H1 (cell line): ENCODE results near the gene TFE3. TPM values are rescaled to one million over a fixed set of nuclear protein-coding genes. Genes with fewer than 3 reads are reported as not detected.

Experiments used
- CTCF ChIA-PET: fragments of 300-600 bp; sonication (Branson Sonifier 250); formaldehyde crosslinking; loops from one replicate; lab custom pipeline; 2021; ENCODE audit not compliant: partially characterized antibody; lab: Charles Lee
- POLR2A ChIA-PET: fragments of 300-600 bp; sonication (Branson Sonifier 250); formaldehyde crosslinking; loops from one replicate; lab custom pipeline; 2021; ENCODE audit warnings: inconsistent platforms; ENCODE audit not compliant: partially characterized antibody; lab: Charles Lee
- DNase-seq, 2 experiments: peaks; one replicate each; pipeline versions ENCODE4 v3.0.0 to v3.0.0-alpha.2; 2010 to 2022; ENCODE audit warnings: low spot score in 2 of 2, low read depth in 1 of 2, mixed read lengths in 1 of 2
- FAIRE-seq: peaks from 2 replicates; lab custom pipeline; 2011; peaks lifted over from hg19 to GRCh38; lab: Jason Lieb, UNC
- H2AFZ ChIP-seq: 2 replicates; pipeline ENCODE4 v1.8.1; 2012; ENCODE audit warnings: low read length, inconsistent platforms
- H2AK5ac ChIP-seq: 2 replicates; pipeline ENCODE4 v1.6.1; 2013; ENCODE audit warnings: low read depth, low read length
- H2BK120ac ChIP-seq: replicated peaks from 2 replicates; pipeline ENCODE3; 2013; ENCODE audit warnings: low read depth, low read length, inconsistent platforms
- H2BK12ac ChIP-seq: 2 replicates; pipeline ENCODE4 v1.6.1; 2013; ENCODE audit warnings: low read depth, low read length
- H2BK15ac ChIP-seq: 2 replicates; pipeline ENCODE4 v1.6.1; 2013; ENCODE audit warnings: low read length
- H2BK20ac ChIP-seq: 2 replicates; pipeline ENCODE4 v1.6.1; 2013; ENCODE audit warnings: low read length
- H2BK5ac ChIP-seq: 2 replicates; pipeline ENCODE4 v1.6.1; 2013; ENCODE audit warnings: low read depth, low read length
- H3K14ac ChIP-seq: 2 replicates; pipeline ENCODE4 v1.6.1; 2013; ENCODE audit warnings: inconsistent platforms; ENCODE audit not compliant: insufficient read length
- H3K18ac ChIP-seq: 2 replicates; pipeline ENCODE4 v1.6.1; 2013; ENCODE audit warnings: low read length; ENCODE audit errors: extremely low read depth
- H3K23ac ChIP-seq: 2 replicates; pipeline ENCODE4 v1.6.1; 2013; ENCODE audit warnings: inconsistent platforms; ENCODE audit not compliant: insufficient read length
- H3K23me2 ChIP-seq: 2 replicates; pipeline ENCODE4 v1.6.1; 2013; ENCODE audit warnings: low read depth, low read length
- H3K27ac ChIP-seq: 2 replicates; pipeline ENCODE4 v1.6.1; 2011; ENCODE audit warnings: low read depth, low read length, inconsistent platforms
- H3K27me3 ChIP-seq, 4 experiments: replicated peaks in 1 of 4; 1 replicate in 1 of 4; 2 replicates in 3 of 4; pipeline versions ENCODE4 v1.6.1 to v1.8.1; 2011 to 2013; ENCODE audit warnings: low read length in 3 of 4, mild to moderate bottlenecking in 3 of 4, inconsistent platforms in 2 of 4, mixed read lengths in 2 of 4, moderate library complexity in 1 of 4; ENCODE audit not compliant: control insufficient read depth in 3 of 4, insufficient read depth in 3 of 4; ENCODE audit errors: extremely low read depth in 1 of 4
- H3K36me3 ChIP-seq, 4 experiments: 2 replicates each; pipeline versions ENCODE4 v1.6.1 to v1.8.1; 2011 to 2013; ENCODE audit warnings: mild to moderate bottlenecking in 4 of 4, low read length in 3 of 4, moderate library complexity in 2 of 4, control low read depth in 1 of 4, inconsistent platforms in 1 of 4; ENCODE audit not compliant: insufficient read depth in 4 of 4, control insufficient read depth in 2 of 4
- H3K4ac ChIP-seq: replicated peaks from 2 replicates; pipeline ENCODE3; 2013; ENCODE audit warnings: low read length, low read depth, mixed read lengths, inconsistent platforms; ENCODE audit not compliant: insufficient read length
- H3K4me1 ChIP-seq, 4 experiments: replicated peaks in 1 of 4; 1 replicate in 1 of 4; 2 replicates in 3 of 4; pipeline versions ENCODE4 v1.6.1 to v1.8.1; 2011 to 2013; ENCODE audit warnings: low read length in 3 of 4, inconsistent platforms in 2 of 4, mixed read lengths in 1 of 4; ENCODE audit not compliant: insufficient read depth in 4 of 4, control insufficient read depth in 3 of 4
- H3K4me2 ChIP-seq, 2 experiments: 2 replicates each; pipeline versions ENCODE4 v1.6.1 to v1.8.1; 2011 to 2013; ENCODE audit warnings: low read depth in 2 of 2, low read length in 2 of 2, control low read depth in 1 of 2, inconsistent platforms in 1 of 2, mild to moderate bottlenecking in 1 of 2; ENCODE audit not compliant: insufficient read depth in 1 of 2
- H3K4me3 ChIP-seq, 4 experiments: fragments of 200-600, 300-600 bp in 1 of 4; sonication (generic), shearing (Covaris generic), sonication (Bioruptor Twin) in 1 of 4; 2 replicates each; pipeline versions ENCODE4 v1.5.1 to v1.8.1; 2011 to 2016; ENCODE audit warnings: low read length in 4 of 4, low read depth in 3 of 4, control low read depth in 2 of 4, inconsistent platforms in 2 of 4, mild to moderate bottlenecking in 2 of 4, mixed read lengths in 1 of 4, moderate library complexity in 1 of 4; ENCODE audit not compliant: insufficient read depth in 2 of 4; ENCODE audit errors: extremely low read depth in 1 of 4
- H3K56ac ChIP-seq: replicated peaks from 2 replicates; pipeline ENCODE3; 2013; ENCODE audit warnings: low read depth, mild to moderate bottlenecking, mixed read lengths, low read length, inconsistent platforms; ENCODE audit not compliant: insufficient read length
- H3K79me1 ChIP-seq: 2 replicates; pipeline ENCODE4 v1.6.1; 2013; ENCODE audit warnings: low read depth, low read length, control low read depth
- H3K79me2 ChIP-seq, 2 experiments: 2 replicates each; pipeline versions ENCODE4 v1.6.1 to v1.8.1; 2012 to 2013; ENCODE audit warnings: low read length in 2 of 2, mild to moderate bottlenecking in 2 of 2, inconsistent platforms in 1 of 2; ENCODE audit not compliant: insufficient read depth in 2 of 2, control insufficient read depth in 1 of 2
- H3K9ac ChIP-seq, 4 experiments: replicated peaks in 1 of 4; 1 replicate in 1 of 4; 2 replicates in 3 of 4; pipeline versions ENCODE4 v1.6.1 to v1.8.1; 2011 to 2013; ENCODE audit warnings: low read depth in 3 of 4, low read length in 3 of 4, control low read depth in 2 of 4, mild to moderate bottlenecking in 2 of 4, moderate library complexity in 2 of 4, inconsistent platforms in 1 of 4; ENCODE audit errors: extremely low read depth in 1 of 4
- H3K9me3 ChIP-seq, 2 experiments: 2 replicates each; pipeline versions ENCODE4 v1.6.1 to v1.8.1; 2012 to 2013; ENCODE audit warnings: mild to moderate bottlenecking in 2 of 2, moderate library complexity in 2 of 2, control low read depth in 1 of 2, inconsistent platforms in 1 of 2, low read depth in 1 of 2, low read length in 1 of 2, mixed read lengths in 1 of 2; ENCODE audit not compliant: insufficient read depth in 2 of 2
- H4K20me1 ChIP-seq, 2 experiments: replicated peaks in 1 of 2; 2 replicates each; pipeline versions ENCODE3 to v1.8.1; 2011 to 2013; ENCODE audit warnings: inconsistent platforms in 2 of 2, low read length in 2 of 2, mild to moderate bottlenecking in 1 of 2; ENCODE audit not compliant: insufficient read depth in 2 of 2, control insufficient read depth in 1 of 2
- H4K5ac ChIP-seq: 2 replicates; pipeline ENCODE4 v1.6.1; 2013; ENCODE audit warnings: low read length, low read depth, mixed read lengths, inconsistent platforms; ENCODE audit not compliant: insufficient read length
- H4K8ac ChIP-seq: 2 replicates; pipeline ENCODE4 v1.8.0; 2013; ENCODE audit warnings: mild to moderate bottlenecking, moderate library complexity, low read length, inconsistent platforms; ENCODE audit not compliant: insufficient read depth; ENCODE audit errors: extremely low read depth
- H4K91ac ChIP-seq: replicated peaks from 2 replicates; pipeline ENCODE3; 2013; ENCODE audit warnings: low read length, mixed read lengths, inconsistent platforms; ENCODE audit not compliant: insufficient read length
- ATF2 ChIP-seq: IDR thresholded peaks from 2 replicates; pipeline ENCODE4 v1.6.1; 2012; ENCODE audit warnings: low read length, inconsistent platforms
- HDAC6 ChIP-seq: IDR thresholded peaks from one replicate; pipeline ENCODE4 v1.7.1; 2012; ENCODE audit warnings: low read depth, mild to moderate bottlenecking, inconsistent platforms, low read length, moderate library complexity
- KDM4A ChIP-seq: IDR thresholded peaks from one replicate; pipeline ENCODE4 v1.7.1; 2012; ENCODE audit warnings: low read depth, mild to moderate bottlenecking, moderate library complexity, low read length, inconsistent platforms; ENCODE audit not compliant: severe bottlenecking
- KDM5A ChIP-seq: fragments of 200-600 bp; IDR thresholded peaks from 2 replicates; pipeline ENCODE4 v1.7.1; 2012; ENCODE audit warnings: mild to moderate bottlenecking, low read length, inconsistent platforms, mixed read lengths
- MAFK ChIP-seq: IDR thresholded peaks from 2 replicates; pipeline ENCODE4 v1.6.1; 2012; ENCODE audit warnings: low read depth, mild to moderate bottlenecking, improper control_type of control experiment, low read length
- MAX ChIP-seq: IDR thresholded peaks from 2 replicates; pipeline ENCODE4 v1.6.1; 2012; ENCODE audit warnings: inconsistent platforms
- NRF1 ChIP-seq: IDR thresholded peaks from 2 replicates; pipeline ENCODE4 v1.6.1; 2011; ENCODE audit warnings: mild to moderate bottlenecking, low read depth, low read length, improper control_type of control experiment
- POLR2AphosphoS5 ChIP-seq: IDR thresholded peaks from 2 replicates; pipeline ENCODE4 v1.6.1; 2011; ENCODE audit warnings: low read depth, low read length
- SIN3A ChIP-seq, 2 experiments: IDR thresholded peaks in 1 of 2; conservative IDR thresholded peaks in 1 of 2; 2 replicates each; pipeline ENCODE4 v1.6.1; 2011 to 2012; ENCODE audit warnings: low read length in 2 of 2, improper control_type of control experiment in 1 of 2, low read depth in 1 of 2, mild to moderate bottlenecking in 1 of 2
- ZNF274 ChIP-seq: IDR thresholded peaks from 2 replicates; pipeline ENCODE4 v1.7.0; 2012; ENCODE audit warnings: low read length, borderline replicate concordance; ENCODE audit errors: extremely low read depth
- WGBS, 2 experiments: shearing (Covaris generic) in 1 of 2; methylation state at CpG; one replicate each; pipeline versions ENCODE4 v1.1.6 to v1.1.7; 2013 to 2015; ENCODE audit warnings: low lambda C conversion rate in 2 of 2, mixed read lengths in 2 of 2, inconsistent platforms in 1 of 2, low coverage in 1 of 2, missing lambda C conversion rate in 1 of 2; ENCODE audit not compliant: insufficient replicate concordance in 2 of 2, insufficient coverage in 1 of 2, insufficient read length in 1 of 2; ENCODE audit errors: extremely low coverage in 1 of 2, missing lambda C conversion rate in 1 of 2; 5-methylcytosine and 5-hydroxymethylcytosine counted together
- polyA plus RNA-seq, 7 experiments: library from polyadenylated mRNA; depleted of rRNA in 3 of 7; stranded (reverse) in 5 of 7; unstranded in 2 of 7; fragments of >200 nt in 5 of 7; fragments of 200-250 nt in 2 of 7; gene quantifications; 1 replicate in 5 of 7; 2 replicates in 1 of 7; 4 replicates in 1 of 7; pipeline versions ENCODE4 v1.2.1 to v1.2.3, GENCODE V29; 2011 to 2013; ENCODE audit warnings: missing spikeins in 2 of 7, mixed read lengths in 2 of 7
- total RNA-seq: library from RNA; stranded (reverse); fragmentation: NEBNext Ultra II Directional; extraction: Animal tissue kit (Norgen Biotek cat#: 25700); gene quantifications from 2 replicates; pipeline ENCODE4 v1.2.1, GENCODE V29; 2021

The TFE3 gene
- total and polyA plus RNA-seq, 2 of the 8 experiments (the other 6 are each of a cell fraction or from before 2014, with no cell fraction given), result 33.7 to 52.9 TPM

DNA sequence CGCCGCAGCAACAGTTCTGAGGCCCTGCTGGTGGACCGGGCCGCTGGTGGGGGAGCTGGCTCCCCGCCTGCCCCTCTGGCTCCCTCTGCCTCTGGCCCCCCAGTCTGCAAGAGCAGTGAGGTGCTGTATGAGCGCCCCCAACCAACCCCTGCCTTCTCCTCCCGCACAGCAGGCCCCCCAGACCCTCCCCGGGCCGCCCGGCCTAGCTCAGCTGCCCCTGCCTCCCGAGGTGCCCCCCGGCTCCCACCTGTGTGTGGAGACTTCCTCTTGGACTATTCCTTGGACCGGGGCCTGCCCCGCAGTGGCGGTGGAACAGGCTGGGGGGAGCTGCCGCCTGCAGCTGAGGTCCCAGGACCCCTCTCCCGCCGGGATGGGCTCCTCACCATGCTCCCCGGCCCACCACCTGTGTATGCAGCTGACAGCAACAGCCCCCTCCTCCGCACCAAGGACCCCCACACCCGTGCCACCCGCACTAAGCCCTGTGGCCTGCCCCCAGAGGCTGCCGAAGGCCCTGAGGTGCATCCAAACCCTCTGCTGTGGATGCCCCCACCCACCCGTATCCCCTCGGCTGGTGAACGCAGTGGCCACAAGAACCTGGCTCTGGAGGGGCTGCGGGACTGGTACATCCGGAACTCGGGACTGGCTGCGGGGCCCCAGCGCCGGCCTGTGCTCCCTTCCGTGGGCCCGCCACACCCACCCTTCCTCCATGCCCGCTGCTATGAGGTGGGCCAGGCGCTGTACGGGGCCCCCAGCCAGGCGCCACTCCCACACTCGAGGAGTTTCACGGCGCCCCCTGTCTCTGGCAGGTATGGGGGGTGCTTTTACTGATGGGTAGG lies 24.3 kb upstream of the TFE3 start:
- Histone ChIP-seq H4K91ac (no peak overlapping the region), H3K79me1 (no peaks in the 10 kb centered on the region), H2BK5ac (no peak overlapping the region), H3K23ac (no peak overlapping the region), H3K4me2 (no peak overlapping the region), H3K4me1 (peaks cover 0 to 6% (median 2%) of the 10 kb centered on the region in 4 experiments; a peak in 5 of 7 replicates), H3K36me3 (peaks cover 0 to 12% (median under 1%) of the 10 kb centered on the region in 4 experiments; a peak in 2 of 8 replicates), H3K27ac (no peak overlapping the region), H3K23me2 (no peaks in the 10 kb centered on the region), H3K56ac (no peak overlapping the region), H2BK12ac (no peak overlapping the region), H4K5ac (no peak overlapping the region), H2BK120ac (no peak overlapping the region), H4K8ac (no peak overlapping the region), H3K4me3 (no peak overlapping the region), H2BK15ac (no peak overlapping the region), H3K14ac (no peak overlapping the region), H3K4ac (no peak overlapping the region), H2BK20ac (no peak overlapping the region), H2AK5ac (no peak overlapping the region), H3K9ac (no peak overlapping the region), H3K27me3 (no peaks in the 10 kb centered on the region), H3K18ac (no peak overlapping the region), H2AFZ (no peak overlapping the region), H4K20me1 (peaks cover 0 to 1% of the 10 kb centered on the region in 2 experiments), H3K9me3 (no peaks in the 10 kb centered on the region), H3K79me2 (no peaks in the 10 kb centered on the region)
- POLR2A ChIA-PET, result interaction anchor here (0.7 kb wide), 1 partner anchor 11 kb away, joined by 3 read pairs; no protein-coding TSS in a partner anchor
- FAIRE-seq (no peak), DNase-seq (no peak)
- 99% methylated on average over 13 of the region's 41 CpGs; no CpG with 5 or more reads in 1 of the 2 experiments for WGBS, 2 experiments
- CTCF ChIA-PET, result no interaction called here
- TF ChIP-seq POLR2AphosphoS5, result no peak
- no peak for TF ChIP-seq HDAC6
- no peak for TF ChIP-seq MAX
- no peak for TF ChIP-seq KDM4A
- no peak for TF ChIP-seq KDM5A
- TF ChIP-seq ATF2, result no peak
- no peak for TF ChIP-seq MAFK
- no peak for TF ChIP-seq ZNF274
- TF ChIP-seq SIN3A (conservative IDR thresholded peaks at IDR 0.05 in 1 of 2, IDR thresholded peaks at IDR 0.05 in 1 of 2; ENCODE audit: low read depth in 1 of 2, low read length in 2 of 2), result no peak
- no peak for TF ChIP-seq NRF1
